ENCODE data around the gene FHL5.
"Not testable (repeated sequence)": the region's sequence is repeated elsewhere in the genome, so short reads cannot be mapped to it uniquely, and the experiment has no call there.

FHL5 gene, protein sequence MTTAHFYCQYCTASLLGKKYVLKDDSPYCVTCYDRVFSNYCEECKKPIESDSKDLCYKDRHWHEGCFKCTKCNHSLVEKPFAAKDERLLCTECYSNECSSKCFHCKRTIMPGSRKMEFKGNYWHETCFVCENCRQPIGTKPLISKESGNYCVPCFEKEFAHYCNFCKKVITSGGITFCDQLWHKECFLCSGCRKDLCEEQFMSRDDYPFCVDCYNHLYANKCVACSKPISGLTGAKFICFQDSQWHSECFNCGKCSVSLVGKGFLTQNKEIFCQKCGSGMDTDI

DNA sequence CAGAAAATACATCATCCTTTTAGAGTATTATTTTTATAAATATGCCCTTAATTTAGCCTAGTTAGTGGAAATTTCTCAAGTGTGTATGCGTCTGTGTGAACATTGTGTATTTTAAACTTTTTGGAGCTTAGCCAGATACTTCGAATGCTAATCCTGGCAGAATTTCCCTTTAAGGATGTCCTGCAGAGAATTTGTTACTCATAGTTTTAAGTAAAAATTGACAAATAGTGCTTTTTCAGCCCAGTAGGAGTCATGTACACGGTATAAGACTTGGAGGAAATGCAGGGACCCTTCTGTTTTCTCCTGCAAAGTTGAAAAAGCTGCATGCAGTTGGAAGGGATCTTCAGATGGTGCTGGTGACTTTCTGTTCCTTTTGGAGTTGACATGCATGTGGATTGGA, at the start of gene FHL5:
Gene FHL5, plus strand, starts transcription at position 243 of the 400 bp plus-strand sequence. CDS start 40,486 bp downstream, outside the sequence.
- FAIRE-seq, result no peak

DNA sequence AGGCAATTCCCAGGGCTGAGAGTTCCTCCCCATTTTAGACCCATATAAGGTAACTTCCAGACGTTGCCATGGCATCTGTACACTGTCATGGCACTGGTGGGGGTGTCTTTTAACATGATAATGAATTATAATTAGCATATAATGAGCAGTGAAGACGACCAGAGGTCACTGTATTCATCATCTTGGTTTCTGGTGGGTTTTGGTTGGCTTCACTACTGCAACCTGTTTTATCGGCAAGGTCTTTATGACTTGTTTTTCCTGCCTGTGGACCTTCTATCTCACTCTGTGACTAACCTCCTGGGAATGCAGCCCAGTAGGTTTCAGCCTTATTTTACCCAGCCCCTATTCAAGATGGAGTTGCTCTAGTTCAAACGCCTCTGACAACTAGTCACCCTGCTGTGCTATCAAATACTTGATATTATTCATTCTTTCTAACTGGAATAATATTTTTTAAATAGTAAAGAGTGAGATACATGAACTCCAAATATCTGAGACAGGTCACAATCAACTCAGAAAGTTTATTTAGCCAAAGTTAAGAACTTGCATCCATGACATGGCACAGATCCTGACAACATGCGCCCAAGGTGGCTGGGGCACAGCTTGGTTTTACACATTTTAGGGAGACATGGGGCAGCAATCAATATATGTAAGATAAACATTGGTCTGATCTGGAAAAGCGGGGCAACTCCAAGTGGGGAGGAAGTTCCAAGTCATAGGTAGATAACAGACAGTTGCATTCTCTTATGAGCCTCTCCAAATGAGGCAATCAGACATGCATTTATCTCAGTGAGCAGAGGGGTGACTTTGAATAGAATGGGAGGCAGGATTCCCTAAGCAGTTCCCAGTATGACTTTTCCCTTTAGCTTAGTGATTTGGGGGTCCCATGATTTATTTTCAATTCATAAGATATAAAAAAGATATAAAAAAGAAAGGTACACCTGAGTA, 42.5 kb upstream of the FHL5 start:
- no peak for FAIRE-seq

DNA sequence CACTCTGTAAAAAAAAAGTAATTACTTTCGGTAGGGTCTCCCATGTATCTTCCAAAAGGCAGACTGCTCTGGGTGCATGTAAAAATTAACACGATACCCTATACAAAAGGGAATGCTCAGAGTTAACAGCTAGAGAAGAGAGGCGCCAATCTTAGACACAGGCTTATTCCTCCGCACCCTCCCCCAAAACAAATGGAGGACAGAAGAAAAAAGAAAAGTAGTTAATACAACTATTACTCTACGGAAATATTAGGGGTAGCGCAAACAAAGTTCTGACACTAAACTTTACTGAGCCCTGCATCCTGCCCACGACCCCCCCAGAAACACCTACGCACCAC, 41.7 kb upstream of the FHL5 start:
- FAIRE-seq, result no peak

DNA sequence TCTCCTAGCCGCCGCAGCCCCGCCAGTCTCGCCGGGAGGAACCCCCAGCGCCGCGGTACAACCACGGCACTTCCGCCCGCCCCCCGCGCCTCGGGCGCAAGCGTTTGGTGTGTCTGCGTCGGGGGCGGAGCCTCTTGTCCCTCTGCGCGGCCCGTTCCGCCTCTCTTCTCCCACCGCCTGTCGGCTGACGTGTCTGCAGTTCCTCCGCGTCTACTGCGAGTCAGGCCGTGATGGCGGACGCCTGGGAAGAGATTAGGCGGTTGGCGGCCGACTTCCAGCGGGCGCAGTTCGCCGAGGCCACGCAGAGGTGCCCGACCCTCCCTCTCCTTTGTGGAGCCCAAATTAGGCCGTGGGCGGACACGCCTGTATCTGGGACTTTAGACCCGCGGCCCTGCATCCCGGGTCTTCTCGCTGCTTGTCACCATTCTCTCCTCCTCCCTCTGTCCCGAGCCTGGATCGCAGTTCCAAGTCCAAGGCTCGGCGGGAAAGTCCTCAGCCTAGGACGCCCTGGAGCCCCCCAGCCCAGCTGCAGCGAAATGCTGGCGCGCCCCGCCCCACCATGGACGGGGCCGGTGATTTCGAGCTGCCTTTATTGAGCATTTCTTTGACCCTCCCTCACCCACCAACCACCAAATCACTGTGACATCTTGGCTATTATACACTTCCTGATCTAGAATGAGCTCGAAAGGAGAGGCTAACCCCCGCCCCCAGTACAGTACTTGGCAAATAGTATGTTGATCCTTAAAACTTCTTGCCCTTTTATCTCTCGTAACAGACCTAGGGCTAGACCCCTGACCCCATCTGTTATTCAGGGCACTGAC, 41.1 kb upstream of the FHL5 start, which contains the start of gene UFL1:
Gene UFL1, plus strand, starts transcription at position 163 of the 821 bp plus-strand sequence. Its CDS starts 68 bp downstream, at position 231.
- peak; percentile 89 for FAIRE-seq

DNA sequence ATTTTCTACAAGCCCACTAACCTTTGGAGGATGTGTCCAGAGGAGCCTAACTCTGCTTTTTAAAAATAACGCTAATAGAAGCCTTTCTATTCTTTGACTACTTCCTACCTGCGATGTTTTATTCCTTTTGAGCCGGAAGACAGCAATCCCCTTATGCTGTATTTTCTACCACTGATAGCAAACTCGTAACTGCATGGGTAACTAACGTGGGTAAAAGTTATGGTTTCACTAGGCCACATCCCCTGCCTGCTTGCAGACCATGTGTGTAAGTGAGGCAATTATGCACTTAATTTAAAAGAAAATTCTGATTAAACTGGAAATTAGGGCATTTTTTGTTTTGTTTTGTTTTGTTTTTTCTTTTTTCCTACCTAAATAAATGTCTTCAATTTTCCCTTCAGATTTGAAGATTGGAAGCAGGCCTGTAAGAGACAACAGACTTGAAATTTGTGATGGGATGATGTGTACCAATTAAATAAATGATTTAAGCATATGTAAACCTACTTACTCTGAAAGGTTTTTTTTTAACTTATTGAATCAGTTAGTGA, 40.4 kb upstream of the FHL5 start:
- no peak for FAIRE-seq

DNA sequence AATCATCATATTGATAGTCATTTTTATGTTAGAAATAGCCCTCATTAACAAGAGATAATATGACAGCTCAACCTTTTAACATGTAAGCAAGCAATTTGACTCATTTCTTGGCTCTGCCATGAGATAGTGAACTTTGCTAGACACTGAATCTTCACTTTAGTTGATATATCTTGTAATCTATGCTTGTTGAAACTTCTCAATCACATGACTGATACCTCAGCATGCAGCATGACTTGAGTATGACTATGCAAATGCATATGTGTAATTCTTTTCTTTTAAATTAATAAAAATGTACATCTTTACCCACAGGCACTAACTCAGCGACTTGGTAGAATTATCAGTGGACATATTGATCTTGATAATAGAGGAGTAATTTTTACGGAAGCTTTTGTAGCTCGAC, 34.7 kb upstream of the FHL5 start:
- no peak for FAIRE-seq

DNA sequence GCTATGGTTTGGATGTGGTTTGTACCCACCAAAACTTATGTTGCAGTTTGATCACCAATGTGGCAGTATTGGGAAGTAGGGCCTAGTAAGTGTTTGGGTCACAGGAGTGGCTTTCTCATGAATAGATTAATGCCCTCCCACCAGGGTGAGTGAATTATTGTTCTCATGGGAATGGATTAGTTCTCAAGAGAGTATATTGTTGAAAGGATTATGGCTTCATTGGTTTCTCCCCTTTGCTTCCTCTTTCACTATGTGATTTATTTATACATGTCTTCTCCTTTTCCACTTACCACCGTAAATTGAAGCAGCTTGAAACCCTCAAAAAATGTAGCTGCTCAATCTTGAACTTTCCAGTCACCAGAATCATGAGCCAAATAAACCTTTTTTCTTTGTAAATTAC, 30.5 kb upstream of the FHL5 start:
- FAIRE-seq, result no peak

DNA sequence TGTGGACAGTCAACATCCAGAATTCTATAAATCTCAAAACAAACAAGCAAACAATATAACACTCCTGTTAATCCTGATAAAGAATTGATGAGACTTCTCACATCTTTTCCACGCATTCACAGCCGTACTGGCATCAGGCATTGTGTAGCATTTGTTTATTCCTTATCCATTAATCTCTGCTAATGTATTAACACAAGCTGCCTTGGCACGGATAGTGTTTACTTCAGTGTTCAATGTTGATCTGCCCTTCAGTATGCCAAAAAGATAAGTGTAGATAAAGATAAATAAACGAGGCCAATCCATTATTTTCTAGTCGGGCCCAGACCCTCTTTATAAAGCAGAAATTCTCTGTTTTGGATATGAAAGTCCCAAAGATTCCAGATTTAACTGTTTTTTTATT, 25.2 kb upstream of the FHL5 start:
- no peak for FAIRE-seq

DNA sequence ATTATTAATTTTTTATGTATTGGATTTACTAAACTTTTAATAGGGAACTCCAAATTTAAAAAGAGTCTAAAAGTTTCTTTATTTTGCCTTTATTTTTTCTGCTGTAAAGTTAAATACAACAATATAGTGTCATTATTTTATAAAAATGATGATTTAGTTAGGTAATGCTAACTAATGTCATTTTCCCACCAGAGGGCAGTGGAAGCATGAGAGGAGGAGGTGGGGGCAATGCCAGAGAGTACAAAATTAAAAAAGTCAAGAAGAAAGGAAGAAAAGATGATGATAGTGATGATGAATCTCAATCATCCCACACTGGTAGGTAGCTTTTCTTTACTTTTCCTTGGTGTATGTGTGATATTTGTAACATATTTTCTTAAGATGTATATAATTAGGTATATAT, 20.2 kb upstream of the FHL5 start:
- FAIRE-seq, result no peak

DNA sequence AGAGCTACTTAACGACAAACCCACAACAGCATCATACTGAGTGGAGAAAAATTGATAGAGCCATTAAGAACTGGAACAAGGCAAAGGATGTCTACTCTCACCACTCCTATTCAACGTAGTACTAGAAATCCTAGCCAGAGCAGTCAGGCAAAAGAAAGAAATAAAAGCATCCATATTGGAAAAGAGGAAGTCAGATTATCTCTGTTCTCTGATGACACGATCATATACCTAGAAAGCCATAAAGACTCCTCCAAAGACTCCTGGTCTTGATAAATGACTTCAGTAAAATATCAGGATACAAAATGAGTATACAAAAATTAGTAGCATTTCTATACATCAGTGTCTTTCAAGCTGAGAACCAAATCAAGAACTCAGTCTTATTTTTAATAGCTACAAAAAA, 17.0 kb upstream of the FHL5 start:
- no peak for FAIRE-seq

DNA sequence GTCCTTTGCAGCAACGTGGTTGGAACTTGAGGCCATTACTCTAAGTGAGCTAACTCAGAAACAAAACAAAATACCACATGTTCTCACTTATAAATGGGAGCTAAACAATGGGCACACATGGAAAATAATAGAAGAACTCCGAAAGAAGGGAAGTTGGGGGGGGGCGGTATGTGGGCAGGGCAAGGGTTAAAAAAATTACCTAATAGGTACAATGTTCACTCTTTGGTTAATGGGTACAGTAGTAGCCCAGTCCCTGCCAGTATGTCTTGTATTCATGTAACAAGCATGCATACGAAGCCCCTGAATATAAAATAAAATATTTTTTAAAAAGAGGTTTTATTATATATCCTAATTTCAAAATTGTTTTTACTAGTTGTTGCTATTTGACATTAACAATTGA, 15.3 kb upstream of the FHL5 start:
- FAIRE-seq, result no peak

DNA sequence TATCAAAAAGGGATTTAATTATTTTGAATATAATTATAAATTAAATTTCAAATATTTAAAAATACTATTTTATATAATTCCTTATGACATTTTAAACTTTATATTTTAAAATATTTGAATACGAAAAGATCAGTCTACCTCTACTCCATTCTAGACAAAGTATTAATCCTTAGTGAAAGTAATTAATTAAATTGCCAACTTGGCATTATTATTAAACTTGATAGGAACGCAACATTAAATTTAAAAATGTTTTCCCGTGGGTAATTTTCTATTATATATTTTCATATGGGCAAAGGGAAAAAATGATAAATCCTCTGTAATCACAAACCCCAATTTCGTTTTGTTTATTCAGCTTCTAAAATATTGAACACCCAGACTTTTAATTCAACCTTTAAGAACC, 8.4 kb upstream of the FHL5 start:
- peak; percentile 89 for FAIRE-seq

DNA sequence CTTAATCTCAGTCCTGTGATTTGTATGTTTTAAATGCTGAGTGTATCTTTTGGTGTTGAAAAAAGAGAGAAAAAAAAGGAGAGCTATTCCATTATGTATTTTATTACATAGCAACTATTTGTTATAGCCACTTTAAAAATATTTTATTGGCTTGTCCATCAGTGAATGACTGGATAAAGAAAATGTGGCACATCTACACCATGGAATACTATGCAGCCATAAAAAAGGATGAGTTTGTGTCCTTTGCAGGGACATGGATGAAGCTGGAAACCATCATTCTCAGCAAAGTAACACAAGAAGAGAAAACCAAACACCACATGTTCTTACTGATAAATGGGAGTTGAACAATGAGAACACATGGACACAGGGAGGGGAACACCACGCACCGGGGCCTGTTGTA, 3.2 kb upstream of the FHL5 start:
- FAIRE-seq, result not testable (repeated sequence)

DNA sequence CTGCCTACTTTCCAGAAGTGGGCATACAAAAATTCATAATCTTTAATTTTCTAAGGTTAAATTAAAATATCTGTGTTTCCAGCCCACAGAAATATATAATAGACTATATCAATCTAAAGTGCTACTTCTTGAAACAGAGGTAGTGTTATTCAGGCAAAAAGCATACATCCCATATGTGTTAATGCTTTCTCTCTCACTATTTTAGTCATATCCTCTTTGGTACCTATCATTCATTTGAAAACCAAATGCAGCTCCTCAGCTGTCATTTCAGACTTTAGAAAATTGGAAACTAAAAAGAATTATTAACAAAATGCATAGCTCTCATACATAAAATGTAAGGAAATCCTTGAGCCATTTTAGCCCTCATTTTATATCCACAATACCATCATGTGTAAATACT, 925 bp downstream of the FHL5 start:
- FAIRE-seq, result no peak

DNA sequence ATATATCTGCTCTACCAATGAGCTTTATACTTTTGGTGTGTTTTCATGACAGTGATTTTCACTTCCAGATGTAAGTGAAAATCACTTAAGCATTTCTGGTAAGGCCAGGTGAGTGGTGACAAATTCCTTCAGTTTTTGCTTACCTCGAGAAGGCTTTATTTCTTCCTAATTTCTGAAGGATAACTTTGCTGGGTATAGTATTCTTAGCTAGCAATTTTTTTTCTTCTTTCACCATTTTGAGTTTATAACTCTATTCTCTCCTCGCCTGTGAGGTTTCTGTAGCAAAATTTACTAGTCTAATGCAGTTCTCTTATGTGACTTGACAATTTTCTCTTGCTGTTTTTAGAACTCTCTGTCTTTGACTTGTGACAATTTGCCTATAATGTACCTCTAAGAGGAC, 7.1 kb downstream of the FHL5 start:
- no peak for FAIRE-seq

DNA sequence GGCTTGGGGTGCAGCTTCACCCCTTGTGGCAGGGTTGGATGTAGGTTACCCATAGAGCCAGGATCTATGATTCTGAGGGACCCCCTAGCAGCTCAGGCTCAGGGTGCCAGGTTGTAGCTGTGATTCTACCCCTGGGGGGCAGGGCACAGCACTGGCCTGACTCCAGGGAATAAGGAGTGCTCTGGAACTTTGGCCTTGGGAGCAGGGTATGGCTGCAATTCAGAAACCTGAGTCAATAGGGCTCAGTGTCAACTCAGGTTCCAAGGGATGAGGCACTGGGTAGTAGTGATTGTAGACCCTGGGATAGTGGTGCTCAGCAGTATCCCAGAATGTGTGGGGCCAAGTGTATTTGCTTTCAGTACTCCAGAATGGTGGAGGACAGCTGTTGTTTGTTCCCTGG, 8.6 kb downstream of the FHL5 start:
- no peak for FAIRE-seq

DNA sequence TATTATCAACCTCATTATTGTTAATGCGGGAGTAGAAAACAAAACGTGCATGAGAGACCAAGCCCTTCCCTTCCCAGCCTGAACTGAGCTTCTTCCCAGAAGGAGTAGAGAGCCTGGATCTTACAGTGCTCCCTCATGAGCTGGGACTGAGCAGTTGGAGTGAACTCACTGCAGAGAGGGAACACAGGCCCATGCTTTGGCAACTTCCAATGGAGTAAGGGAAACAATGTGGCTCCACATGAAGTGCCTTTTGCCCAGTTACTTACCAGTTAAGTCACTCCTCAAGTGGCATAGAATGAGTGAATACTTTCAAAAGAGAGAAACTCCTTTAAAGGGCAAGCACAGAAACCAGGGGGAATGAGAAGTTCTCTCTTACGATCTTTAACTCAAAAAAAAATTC, 12.4 kb downstream of the FHL5 start:
- no peak for FAIRE-seq

DNA sequence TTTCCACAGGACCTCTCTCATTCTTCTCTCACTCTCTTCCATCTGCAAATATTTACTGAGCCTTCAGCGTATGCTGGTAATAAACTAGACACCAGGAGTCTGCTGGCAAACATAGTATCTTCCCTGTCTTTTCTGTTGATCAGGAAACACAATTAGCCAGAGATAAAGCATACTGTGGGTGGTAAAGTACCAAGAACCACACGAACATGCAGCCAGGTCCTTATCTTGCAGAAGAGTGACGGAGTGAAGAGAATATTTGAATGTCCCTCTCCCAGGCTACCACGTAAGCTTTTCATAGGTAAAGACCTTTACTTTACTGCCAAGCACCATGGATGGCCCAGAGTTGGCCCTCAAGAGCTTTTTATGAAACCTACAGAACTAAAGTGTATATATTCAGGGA, 13.3 kb downstream of the FHL5 start:
- FAIRE-seq, result no peak

DNA sequence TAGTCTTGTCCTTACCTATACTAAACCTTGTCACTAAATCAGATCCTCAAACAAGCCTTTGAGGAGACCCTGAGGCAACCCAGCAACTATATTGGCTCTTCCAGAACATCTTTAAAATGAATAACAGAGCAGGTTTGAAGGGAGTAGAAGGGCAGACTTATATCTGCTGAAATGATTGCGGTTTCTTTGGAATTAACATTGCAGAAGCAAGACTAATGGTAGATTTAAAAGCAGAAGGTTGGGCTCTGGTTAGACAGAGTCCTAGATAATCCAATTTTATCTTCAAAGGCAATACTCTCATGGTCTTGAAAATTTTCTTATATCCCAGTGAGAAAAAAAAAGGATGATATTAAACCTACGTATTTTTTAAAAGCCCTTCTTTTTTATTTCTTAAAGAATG, 19.1 kb downstream of the FHL5 start:
- FAIRE-seq, result no peak

DNA sequence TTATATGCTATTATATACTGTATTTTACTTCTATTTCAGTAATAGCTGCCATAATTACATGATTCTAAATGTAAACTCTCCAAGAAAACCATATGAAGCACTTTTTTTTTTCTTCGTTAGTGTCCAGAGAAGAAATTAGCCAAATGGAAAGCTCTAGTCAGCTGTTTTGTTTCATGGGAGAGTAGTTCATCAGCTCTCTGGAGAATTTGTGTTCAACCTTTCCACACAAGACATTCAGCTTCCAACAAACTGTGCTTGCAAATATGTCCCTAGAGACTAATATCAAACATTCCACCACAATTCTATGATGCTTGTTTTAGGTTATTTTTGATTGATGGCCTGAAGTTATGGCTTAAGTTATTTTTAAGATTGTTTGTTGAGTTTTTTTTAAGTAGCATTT, 19.5 kb downstream of the FHL5 start:
- FAIRE-seq, result no peak

DNA sequence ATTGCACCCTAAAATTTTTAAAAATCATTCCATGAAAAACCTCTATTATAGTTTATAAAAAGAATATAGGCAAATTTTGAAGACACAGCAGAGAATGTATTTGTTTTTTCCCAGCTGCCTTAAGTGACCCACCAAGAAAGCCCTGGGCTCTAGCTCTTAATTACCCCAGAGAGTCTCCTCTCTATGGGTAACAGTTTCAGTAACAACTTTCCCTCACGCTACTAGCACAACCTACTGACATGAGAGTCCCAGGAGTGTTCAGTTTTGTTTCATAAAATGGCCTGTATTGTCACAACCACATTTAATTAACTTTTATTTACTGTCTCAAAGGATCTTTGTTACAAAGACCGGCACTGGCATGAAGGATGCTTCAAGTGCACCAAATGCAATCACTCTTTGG, 41.5 kb downstream of the FHL5 start:
- no peak for FAIRE-seq

DNA sequence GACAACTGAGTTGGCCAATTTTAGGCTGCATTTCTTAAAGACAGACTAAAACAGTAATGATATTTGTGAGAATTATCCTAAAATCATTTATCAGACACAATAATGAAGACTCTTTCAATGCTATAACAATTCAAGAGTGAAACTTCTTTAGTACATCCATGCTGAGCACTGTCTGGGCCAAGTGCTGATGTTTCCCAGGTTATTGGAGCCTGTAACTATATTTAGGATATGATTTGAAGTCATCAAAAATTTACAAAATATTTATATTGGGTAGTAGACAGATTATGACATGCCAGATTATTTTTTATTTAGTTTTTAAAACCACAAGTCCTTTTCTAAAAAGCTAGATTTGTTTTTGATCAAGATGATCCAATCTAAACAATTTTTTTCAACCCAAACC, 45.1 kb downstream of the FHL5 start:
- peak; percentile 18 for FAIRE-seq

DNA sequence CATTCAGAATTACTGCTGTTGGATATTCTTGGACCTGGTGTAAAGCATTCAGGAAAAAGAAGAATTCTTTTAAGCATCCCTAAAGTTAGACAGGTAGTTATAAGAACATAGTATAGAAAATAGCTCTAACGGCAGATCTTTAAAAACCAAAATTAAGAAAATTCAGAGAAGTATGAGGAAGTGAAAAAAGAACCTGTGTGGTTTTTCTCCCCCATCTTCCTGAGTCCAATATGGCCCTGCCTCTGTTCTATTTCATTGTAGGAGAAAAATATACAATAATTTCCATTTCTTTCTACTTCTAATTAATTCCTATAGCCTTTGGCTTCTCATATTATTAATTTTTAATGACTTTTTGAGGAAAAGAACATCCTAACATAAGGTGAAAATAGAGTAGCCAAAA, 47.1 kb downstream of the FHL5 start:
- no peak for FAIRE-seq
